HG03521 (cell line): Measurements from ENCODE around the gene NT5DC4.

Experiments used
- ATAC-seq: cut with Tn5 transposase; IDR thresholded peaks from one replicate; pipeline ENCODE4 v1.9.1; 2021; ENCODE audit warnings: mild to moderate bottlenecking, moderate library complexity; ENCODE audit not compliant: unreplicated experiment

The NT5DC4 gene

DNA sequence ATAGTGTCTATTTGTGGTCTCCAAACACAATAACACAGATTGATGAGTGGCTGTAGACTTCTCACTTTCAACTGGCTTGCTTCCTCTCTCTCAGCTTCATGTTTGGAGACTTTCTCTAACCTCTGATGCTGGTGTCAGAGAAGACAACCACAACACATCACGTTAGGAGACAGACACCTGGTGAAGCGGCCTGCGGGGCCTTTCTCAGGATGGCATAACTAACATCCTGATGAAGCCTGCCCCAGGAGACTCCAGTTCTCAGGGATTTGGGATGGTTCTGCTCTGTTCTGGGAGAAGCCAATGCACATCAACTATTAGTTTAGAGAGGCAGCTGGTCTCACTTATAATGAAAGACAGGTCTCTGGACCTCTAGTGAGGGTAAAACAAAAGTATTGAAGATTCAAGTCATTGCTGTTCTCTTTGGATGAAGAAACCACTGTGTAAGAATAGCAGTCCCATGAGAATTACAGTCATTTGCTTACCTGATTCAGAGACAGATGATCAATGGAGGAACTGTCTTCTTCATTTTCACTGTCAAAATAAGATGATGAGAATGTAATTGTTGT lies 61.5 kb downstream of the NT5DC4 start:
- peak; percentile 68 for ATAC-seq

DNA sequence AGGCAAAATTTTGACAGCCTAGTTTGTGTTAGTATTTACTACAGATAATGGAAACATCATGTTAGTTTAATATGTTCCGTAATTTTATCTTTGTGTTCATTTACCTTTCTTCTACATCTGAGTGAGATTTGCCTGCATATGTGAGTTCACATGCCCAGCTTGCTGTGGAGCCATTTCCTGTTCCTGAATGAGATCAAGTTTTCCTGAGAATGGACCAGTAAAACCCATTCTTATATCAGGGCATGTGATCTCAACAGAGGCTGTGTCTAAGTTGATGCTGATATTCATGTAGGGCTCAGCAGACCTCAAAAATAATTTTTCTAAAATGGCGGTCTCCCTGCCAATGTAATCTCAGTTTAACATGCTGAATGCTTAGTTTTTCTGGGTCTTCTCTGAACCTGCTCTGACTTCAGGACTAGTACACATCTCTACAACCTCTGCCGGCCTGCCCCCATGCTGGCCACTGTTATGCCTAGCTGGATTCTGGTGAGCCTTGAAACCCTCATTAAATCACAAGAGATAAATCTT lies 62.4 kb downstream of the NT5DC4 start:
- ATAC-seq = no peak

DNA sequence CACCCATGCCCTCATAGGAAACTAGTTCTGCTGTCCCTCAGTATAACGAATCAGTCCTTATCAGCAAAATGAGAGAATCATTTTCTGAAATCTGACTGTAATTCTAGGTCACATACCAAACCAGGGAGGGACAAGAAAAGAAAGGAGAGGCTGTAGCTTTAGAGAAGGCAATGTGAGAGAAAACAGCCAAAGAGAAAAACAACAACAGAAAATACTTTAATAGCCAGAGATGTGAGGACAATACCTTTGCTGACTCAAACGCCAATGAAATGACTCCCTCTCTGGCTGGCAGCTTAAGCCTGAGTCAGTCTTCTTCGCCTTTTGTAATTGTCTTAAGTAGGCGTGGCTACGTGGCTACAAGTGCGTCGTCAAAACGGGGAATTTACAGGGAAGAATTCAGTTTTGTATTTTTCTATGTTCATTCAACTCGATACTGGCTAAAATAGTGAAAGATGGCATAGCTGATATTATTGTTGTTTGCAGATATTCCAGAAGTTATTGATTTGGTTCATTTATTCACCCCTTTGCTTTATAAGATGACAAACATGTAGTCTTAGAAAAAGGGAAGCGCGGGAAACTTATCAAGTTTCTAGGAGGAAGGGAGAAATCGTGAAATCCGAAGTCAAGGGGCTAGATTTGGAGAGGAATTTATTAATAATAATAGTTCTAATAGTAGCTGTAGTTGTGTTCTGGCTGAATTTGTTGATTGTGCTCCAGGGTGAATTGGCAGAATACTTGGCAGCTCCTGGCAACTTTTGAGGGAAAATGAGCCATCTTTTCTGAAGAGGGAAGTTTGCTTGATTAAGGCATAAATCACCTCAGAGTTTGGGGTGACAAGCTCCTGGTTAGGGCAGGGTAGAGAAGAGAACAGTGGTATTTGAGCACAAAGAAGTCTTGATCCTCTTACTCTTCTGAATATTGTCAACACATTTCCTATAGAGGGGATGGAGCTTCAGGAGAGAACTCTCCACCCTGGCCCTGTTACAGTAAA lies 63.7 kb downstream of the NT5DC4 start, which contains the start of gene IL1A:
IL1A (minus strand) TSS at position 295 of the 991 bp plus-strand sequence. CDS start 723 bp downstream, outside the sequence.
- ATAC-seq = no peak

- ATAC-seq = no peak
Measured at GRCh38 chr2:112787294-112787693, 66.5 kb downstream of the NT5DC4 start.

DNA sequence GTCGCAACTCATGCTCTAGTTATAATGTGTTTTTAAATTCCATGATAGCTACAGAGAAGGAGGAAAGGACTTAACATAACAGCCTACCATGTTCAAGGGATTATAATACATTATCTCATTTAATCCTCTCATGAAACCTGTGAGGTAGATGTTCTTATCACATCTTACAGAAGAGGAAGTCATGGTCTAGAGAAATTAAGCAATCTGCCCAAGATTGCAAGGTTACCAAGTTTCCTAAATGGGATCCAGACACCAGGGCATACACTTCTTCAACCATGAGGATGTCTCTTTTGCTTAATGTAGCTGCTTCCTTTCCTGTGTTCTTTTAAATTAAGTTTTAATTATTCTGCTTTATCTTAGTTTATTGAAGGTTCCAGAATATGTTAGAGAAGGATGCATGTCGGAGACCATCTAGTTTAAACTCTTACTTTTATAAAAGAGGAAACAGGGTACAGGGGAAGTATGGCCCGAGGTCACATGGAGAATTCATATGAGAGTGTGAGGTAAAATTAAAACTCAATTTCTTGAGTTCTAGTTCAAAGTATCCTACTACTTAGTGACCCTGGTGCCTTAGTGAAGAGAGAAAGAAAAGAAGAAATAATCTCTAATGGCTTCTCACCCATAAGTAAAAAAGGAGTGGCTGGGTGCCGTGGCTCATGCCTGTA lies 67.0 kb downstream of the NT5DC4 start:
- ATAC-seq = no peak

DNA sequence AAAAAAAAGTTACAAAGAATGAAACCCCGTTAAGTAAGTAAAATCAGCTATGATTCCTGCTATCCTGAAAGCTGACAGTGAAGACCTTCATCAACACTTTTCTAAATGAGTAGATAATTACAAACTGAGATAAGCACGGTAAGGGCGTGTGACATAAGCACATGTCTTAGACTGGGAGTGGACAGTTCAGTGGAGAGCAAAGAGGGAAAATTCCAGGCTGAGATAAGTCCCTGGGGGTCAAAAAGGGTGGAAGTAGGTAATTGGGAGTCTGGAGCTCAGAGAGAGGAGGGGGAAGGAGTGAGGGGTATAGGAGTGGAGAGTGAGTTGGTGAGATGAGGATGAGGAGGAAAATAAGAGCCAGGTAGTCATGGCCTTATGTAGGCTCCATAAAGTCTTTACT lies 67.8 kb downstream of the NT5DC4 start:
- ATAC-seq = no peak
